ENCODE data around the gene SPTBN2.

SPTBN2 gene

DNA sequence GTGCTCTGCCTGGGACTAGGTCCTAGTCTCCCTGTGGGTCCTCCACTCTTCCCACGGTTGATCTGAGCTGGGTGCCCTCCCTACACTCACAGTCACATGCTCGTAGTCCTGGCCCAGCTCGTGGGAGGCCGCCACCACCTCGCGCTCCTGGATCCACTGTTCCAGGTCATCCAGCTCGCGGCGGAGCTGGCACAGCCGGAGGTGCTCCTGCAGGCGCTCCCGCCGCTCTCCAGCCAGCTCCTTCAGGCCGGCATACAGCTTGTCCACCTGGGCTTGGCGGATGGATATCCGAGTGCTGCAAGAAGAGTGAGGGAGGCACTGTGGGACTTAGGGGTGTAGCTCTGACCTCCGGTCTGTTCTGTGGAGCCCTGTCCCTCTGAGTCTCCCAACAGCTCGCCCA is 36.6 kb downstream of the SPTBN2 start:
- TF ChIP-seq NFIC (IDR thresholded peaks at IDR 0.05), result no peak
- TF ChIP-seq TCF12 (IDR thresholded peaks at IDR 0.05; ENCODE audit: low read depth), result no peak
- TF ChIP-seq TEAD4 (IDR thresholded peaks at IDR 0.05), result no peak
- no peak for TF ChIP-seq FOXM1 (IDR thresholded peaks at IDR 0.05; ENCODE audit: borderline replicate concordance, low read depth)
- TF ChIP-seq ZBTB7A (IDR thresholded peaks at IDR 0.05; ENCODE audit: low read depth), result no peak
- TF ChIP-seq YY1 (IDR thresholded peaks at IDR 0.05; ENCODE audit: low read depth), result no peak
- TF ChIP-seq CREB1 (IDR thresholded peaks at IDR 0.05; ENCODE audit: low read depth), result no peak
- TF ChIP-seq, protein P1, sequence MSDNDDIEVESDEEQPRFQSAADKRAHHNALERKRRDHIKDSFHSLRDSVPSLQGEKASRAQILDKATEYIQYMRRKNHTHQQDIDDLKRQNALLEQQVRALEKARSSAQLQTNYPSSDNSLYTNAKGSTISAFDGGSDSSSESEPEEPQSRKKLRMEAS (IDR thresholded peaks at IDR 0.05), result no peak
- TF ChIP-seq EGR1 (IDR thresholded peaks at IDR 0.05), result no peak
- TF ChIP-seq, protein P2, sequence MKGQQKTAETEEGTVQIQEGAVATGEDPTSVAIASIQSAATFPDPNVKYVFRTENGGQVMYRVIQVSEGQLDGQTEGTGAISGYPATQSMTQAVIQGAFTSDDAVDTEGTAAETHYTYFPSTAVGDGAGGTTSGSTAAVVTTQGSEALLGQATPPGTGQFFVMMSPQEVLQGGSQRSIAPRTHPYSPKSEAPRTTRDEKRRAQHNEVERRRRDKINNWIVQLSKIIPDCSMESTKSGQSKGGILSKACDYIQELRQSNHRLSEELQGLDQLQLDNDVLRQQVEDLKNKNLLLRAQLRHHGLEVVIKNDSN (IDR thresholded peaks at IDR 0.05), result no peak
- TF ChIP-seq RAD21 (IDR thresholded peaks at IDR 0.05; ENCODE audit: low read depth), result no peak
- no peak for TF ChIP-seq CEBPB (IDR thresholded peaks at IDR 0.05)
- no peak for TF ChIP-seq EP300 (IDR thresholded peaks at IDR 0.05; ENCODE audit: borderline replicate concordance)
- TF ChIP-seq TAF1 (IDR thresholded peaks at IDR 0.05; ENCODE audit: low read depth), result no peak
- TF ChIP-seq, protein P3, sequence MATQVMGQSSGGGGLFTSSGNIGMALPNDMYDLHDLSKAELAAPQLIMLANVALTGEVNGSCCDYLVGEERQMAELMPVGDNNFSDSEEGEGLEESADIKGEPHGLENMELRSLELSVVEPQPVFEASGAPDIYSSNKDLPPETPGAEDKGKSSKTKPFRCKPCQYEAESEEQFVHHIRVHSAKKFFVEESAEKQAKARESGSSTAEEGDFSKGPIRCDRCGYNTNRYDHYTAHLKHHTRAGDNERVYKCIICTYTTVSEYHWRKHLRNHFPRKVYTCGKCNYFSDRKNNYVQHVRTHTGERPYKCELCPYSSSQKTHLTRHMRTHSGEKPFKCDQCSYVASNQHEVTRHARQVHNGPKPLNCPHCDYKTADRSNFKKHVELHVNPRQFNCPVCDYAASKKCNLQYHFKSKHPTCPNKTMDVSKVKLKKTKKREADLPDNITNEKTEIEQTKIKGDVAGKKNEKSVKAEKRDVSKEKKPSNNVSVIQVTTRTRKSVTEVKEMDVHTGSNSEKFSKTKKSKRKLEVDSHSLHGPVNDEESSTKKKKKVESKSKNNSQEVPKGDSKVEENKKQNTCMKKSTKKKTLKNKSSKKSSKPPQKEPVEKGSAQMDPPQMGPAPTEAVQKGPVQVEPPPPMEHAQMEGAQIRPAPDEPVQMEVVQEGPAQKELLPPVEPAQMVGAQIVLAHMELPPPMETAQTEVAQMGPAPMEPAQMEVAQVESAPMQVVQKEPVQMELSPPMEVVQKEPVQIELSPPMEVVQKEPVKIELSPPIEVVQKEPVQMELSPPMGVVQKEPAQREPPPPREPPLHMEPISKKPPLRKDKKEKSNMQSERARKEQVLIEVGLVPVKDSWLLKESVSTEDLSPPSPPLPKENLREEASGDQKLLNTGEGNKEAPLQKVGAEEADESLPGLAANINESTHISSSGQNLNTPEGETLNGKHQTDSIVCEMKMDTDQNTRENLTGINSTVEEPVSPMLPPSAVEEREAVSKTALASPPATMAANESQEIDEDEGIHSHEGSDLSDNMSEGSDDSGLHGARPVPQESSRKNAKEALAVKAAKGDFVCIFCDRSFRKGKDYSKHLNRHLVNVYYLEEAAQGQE (IDR thresholded peaks at IDR 0.05; ENCODE audit: low read depth), result no peak

- TF ChIP-seq, protein P1 (IDR thresholded peaks at IDR 0.05), result no peak
- TF ChIP-seq EP300 (IDR thresholded peaks at IDR 0.05; ENCODE audit: borderline replicate concordance), result no peak
- no peak for TF ChIP-seq CREB1 (IDR thresholded peaks at IDR 0.05; ENCODE audit: low read depth)
- TF ChIP-seq, protein P2 (IDR thresholded peaks at IDR 0.05), result no peak
- TF ChIP-seq, protein P3 (IDR thresholded peaks at IDR 0.05; ENCODE audit: low read depth), result no peak
- no peak for TF ChIP-seq CEBPB (IDR thresholded peaks at IDR 0.05)
- no peak for TF ChIP-seq TCF12 (IDR thresholded peaks at IDR 0.05; ENCODE audit: low read depth)
- TF ChIP-seq EGR1 (IDR thresholded peaks at IDR 0.05), result no peak
- no peak for TF ChIP-seq TAF1 (IDR thresholded peaks at IDR 0.05; ENCODE audit: low read depth)
- TF ChIP-seq ZBTB7A (IDR thresholded peaks at IDR 0.05; ENCODE audit: low read depth), result no peak
- TF ChIP-seq YY1 (IDR thresholded peaks at IDR 0.05; ENCODE audit: low read depth), result no peak
- no peak for TF ChIP-seq NFIC (IDR thresholded peaks at IDR 0.05)
- TF ChIP-seq FOXM1 (IDR thresholded peaks at IDR 0.05; ENCODE audit: borderline replicate concordance, low read depth), result no peak
Measured at GRCh38 chr11:66691311-66691980, 37.6 kb downstream of the SPTBN2 start.

GRCh38 chr11:66689661-66690590 is 39.1 kb downstream of the SPTBN2 start:
- TF ChIP-seq CREB1 (IDR thresholded peaks at IDR 0.05; ENCODE audit: low read depth) (no peak), NFIC (IDR thresholded peaks at IDR 0.05) (no peak)

DNA sequence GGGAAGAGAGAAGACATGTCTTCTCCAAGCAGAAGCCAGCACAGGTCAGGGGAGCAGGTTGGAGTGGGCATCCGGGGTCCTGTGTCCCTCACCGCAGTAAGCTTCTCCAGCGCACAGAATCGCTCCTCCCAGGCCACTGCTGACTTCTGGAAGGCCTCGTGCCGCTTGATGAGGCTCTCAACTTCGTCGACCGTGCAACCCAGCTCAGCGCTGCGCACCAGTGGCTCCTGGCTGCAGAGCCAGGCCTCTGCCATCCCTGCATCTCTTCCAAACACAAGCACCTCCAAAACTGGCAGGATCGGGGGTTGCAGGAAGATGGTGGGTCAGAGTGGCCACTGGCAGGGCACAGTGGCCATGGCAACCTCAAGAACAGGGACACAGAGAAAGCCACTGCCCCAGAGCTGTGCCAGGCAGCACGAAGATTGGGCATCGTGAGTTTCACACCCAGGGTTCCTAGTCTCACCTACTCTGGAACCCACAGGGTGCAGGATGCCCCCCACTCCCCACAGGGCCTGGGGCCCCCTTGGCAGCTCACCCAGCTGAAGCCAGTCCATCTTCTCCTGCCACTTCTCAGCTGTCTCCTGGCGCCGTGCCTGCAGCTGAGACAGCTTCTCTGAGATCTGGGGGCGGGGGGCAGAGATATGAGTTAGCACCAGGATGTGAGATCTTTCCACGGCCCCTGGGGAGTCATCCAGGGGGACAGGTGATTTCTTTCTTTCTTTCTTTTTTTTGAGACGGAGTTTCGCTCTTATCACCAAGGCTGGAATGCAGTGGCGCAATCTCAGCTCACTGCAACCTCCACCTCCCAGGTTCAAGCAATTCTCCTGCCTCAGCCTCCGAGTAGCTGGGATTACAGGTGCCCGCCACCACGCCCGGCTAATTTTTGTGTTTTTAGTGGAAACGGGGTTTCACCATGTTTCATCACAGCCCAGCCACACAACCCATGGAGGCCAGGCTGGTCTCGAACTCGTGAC is 40.2 kb downstream of the SPTBN2 start:
- no peak for TF ChIP-seq TAF1 (IDR thresholded peaks at IDR 0.05; ENCODE audit: low read depth)
- TF ChIP-seq, protein P1 (IDR thresholded peaks at IDR 0.05), result no peak

GRCh38 chr11:66687831-66688281 is 41.2 kb downstream of the SPTBN2 start:
- no peak for TF ChIP-seq EGR1 (IDR thresholded peaks at IDR 0.05)
- TF ChIP-seq, protein P1 (IDR thresholded peaks at IDR 0.05), result no peak
- TF ChIP-seq CREB1 (IDR thresholded peaks at IDR 0.05; ENCODE audit: low read depth), result no peak
- no peak for TF ChIP-seq ZBTB7A (IDR thresholded peaks at IDR 0.05; ENCODE audit: low read depth)
- TF ChIP-seq, protein P3 (IDR thresholded peaks at IDR 0.05; ENCODE audit: low read depth), result no peak
- TF ChIP-seq EP300 (IDR thresholded peaks at IDR 0.05; ENCODE audit: borderline replicate concordance), result no peak
- no peak for TF ChIP-seq TCF12 (IDR thresholded peaks at IDR 0.05; ENCODE audit: low read depth)
- TF ChIP-seq CEBPB (IDR thresholded peaks at IDR 0.05), result no peak
- TF ChIP-seq, protein P2 (IDR thresholded peaks at IDR 0.05), result no peak
- no peak for TF ChIP-seq RAD21 (IDR thresholded peaks at IDR 0.05; ENCODE audit: low read depth)
- TF ChIP-seq FOXM1 (IDR thresholded peaks at IDR 0.05; ENCODE audit: borderline replicate concordance, low read depth), result no peak
- TF ChIP-seq TAF1 (IDR thresholded peaks at IDR 0.05; ENCODE audit: low read depth), result no peak
- no peak for TF ChIP-seq NFIC (IDR thresholded peaks at IDR 0.05)
- TF ChIP-seq TEAD4 (IDR thresholded peaks at IDR 0.05), result no peak
- no peak for TF ChIP-seq YY1 (IDR thresholded peaks at IDR 0.05; ENCODE audit: low read depth)

All from Ishikawa (cell line).